Measurements from ENCODE around the gene EXOC3L4. TPM values are rescaled to one million over a fixed set of nuclear protein-coding genes. Genes with fewer than 3 reads are reported as not detected.
"Not testable (repeated sequence)": the region's sequence is repeated elsewhere in the genome, so short reads cannot be mapped to it uniquely, and the experiment has no call there.

EXOC3L4 gene
- under 1 TPM; 0.91 to 0.92 TPM for total RNA-seq
- long read RNA-seq, result 0 reads

- intact Hi-C loops (cut with DNase I), result no loop called here
- DNase-seq, result no peak
- ATAC-seq, result peak; percentile 19 to 34
These were observed at the start of gene EXOC3L4 for GRCh38 chr14:103094406-103095209. TSS of gene EXOC3L4 (plus strand) at chr14:103094725. CDS start at chr14:103100220, 5,495 bp downstream.

DNA sequence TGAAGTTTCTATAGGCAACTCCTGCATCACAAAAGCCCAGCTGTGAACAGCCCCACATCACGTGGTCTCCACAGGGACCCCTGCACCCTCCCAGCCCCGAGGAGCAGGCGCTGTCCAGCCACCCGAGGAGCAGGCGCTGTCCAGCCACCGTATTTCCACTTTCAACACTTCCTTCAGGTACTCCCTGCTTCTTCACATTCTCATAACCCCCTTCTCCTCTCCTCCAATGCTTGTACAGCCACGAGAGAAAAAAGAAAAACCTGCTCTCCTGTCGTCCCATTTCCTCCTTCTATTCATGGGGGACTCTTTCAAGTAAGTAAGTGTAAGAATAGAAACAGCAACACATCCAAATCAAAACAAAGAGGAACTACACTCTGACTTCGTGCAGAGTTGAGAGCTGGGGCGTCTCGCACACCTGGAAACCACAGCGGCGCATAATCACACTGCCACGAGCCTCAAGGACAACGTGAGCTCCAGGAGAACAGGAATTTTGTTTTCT lies 49.1 kb upstream of the EXOC3L4 start:
- ATAC-seq, result no peak
- intact Hi-C loops (cut with DNase I), result no loop called here
- no peak for DNase-seq

GRCh38 chr14:103047453-103047852 lies 47.1 kb upstream of the EXOC3L4 start:
- ATAC-seq; DNase-seq; intact Hi-C loops (cut with DNase I): not testable (repeated sequence)

DNA sequence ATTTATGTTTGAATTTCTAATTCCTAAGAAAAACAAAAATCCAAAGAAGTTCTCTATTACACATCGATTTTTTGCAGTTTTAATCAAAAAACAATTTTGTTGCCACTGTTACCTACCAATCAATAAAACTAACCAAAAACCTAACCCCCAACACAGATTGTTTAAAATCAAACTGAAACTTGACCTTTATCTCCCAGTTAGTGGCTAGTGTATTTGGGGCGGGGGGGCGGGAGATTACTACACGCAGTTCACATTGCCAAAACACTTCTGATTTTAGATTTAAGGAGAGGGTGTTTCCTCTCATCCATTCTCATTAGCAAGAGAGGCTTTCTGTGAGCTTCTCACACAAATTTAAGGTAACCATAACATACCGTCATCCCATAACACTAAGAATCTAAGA lies 43.6 kb upstream of the EXOC3L4 start:
- intact Hi-C loops (cut with DNase I), result no loop called here
- ATAC-seq (no peak), DNase-seq (no peak)

DNA sequence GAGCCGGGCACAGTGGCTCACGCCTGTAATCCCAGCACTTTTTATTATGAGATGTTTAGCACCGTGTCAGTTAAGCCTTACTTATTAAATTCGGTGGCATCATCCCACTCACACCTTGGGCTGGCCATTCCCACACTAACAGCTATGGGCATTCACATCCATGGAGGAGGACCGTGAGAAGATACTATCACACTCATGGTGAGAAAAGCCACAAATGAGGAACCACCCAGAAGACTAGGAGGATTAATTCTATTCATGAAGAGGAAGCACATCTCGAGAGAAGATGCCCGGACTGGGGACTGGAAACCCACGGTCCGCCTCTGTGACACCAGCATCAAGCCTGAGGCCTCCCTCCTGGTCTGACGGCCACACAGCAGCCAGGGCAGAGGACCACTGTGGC lies 42.1 kb upstream of the EXOC3L4 start:
- no peak for ATAC-seq
- DNase-seq, result no peak
- intact Hi-C loops (cut with DNase I), result no loop called here

- intact Hi-C loops (cut with DNase I), result no loop called here
- DNase-seq, result no peak
- no peak for ATAC-seq
These were observed 38.8 kb upstream of the EXOC3L4 start for GRCh38 chr14:103055695-103056094.

DNA sequence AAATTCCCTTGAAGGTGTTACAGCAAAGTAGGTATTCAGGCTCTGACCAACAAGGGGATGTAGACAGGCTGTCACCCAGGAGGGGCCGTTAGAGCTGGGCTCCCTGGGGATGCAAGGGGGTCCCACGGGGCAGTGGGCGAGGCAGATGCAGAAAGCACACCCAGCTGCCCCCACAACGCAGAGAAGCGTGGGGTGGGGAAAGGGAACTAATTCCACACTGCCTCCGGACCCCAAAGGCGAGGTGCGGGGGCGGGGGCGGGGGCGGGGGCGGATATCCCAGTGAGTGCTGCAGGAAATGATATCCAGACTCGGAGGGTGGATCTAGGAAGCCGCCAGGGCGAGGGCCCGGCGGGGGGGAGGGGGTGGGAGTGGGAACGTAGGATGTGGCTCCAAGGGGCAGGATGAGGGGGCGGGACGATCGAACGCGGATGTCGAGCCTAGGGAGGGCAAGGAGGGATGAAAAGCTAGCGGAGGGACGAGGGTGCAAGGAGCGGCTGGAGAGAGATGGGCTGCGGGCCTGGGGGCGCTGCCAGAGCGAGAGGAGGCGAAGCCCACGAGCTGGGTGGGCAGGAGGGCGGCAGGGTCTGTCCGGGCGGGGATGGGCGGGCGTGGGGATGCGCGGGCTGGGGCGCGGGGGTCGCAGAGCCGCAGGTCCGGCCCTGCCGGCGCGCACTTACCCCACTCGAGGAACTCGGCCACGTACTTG lies 38.0 kb upstream of the EXOC3L4 start:
- intact Hi-C loops (cut with DNase I), result no loop called here
- ATAC-seq (peak; percentile 39 to 55), DNase-seq (peak; percentile 90)

- ATAC-seq, result peak in 1 of 2 donors; percentile 2
- intact Hi-C loops (cut with DNase I), result no loop called here
- DNase-seq, result peak; percentile 44
These were observed 37.5 kb upstream of the EXOC3L4 start for GRCh38 chr14:103057028-103057371.

DNA sequence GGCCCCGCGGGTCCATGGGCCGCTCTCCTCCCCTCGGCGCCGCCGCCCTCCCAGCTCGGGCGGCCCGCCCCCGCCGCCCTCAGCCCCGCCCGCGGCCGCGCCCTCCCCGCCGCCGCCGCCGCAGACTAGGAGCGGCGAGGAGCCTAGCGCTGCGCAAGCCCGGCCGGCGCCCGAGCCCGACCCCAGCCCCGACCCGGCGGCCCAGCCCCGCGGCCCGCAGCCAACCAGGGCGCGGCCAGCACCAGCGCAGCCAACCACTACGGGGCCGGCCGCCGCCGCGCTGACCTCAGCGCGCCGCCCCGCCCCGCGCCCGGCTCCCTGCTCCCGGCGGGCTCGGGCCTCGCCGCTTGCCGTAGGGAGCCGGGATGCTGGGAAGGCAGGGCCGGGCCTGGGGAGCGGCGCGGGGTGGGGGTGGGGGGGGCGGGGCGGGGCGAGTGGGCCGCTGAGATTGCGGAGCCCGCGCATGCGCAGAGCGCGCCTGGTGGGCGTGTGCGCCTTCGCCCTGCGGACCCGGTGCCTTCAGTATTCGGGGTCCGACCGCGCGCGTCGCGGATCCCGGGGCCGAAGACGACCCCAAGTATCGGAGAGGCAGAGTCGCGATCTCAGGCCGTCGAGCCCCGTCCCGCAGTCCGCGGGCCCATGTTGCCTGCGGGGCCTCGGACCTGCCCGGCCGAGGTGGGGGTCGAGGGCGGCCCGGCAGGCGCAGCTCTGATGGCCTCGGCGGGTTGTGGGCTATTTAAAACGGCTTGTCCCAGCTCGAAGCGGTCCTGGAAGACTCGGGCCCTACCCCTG lies 37.0 kb upstream of the EXOC3L4 start, which contains the start of gene CDC42BPB:
Gene CDC42BPB, minus strand, starts transcription at position 178 of the 792 bp plus-strand sequence. CDS start 376 bp downstream, outside the sequence.
- ATAC-seq, result peak; percentile 95 to 96
- intact Hi-C loops (cut with DNase I), result no loop called here
- DNase-seq, result peak; percentile 92

DNA sequence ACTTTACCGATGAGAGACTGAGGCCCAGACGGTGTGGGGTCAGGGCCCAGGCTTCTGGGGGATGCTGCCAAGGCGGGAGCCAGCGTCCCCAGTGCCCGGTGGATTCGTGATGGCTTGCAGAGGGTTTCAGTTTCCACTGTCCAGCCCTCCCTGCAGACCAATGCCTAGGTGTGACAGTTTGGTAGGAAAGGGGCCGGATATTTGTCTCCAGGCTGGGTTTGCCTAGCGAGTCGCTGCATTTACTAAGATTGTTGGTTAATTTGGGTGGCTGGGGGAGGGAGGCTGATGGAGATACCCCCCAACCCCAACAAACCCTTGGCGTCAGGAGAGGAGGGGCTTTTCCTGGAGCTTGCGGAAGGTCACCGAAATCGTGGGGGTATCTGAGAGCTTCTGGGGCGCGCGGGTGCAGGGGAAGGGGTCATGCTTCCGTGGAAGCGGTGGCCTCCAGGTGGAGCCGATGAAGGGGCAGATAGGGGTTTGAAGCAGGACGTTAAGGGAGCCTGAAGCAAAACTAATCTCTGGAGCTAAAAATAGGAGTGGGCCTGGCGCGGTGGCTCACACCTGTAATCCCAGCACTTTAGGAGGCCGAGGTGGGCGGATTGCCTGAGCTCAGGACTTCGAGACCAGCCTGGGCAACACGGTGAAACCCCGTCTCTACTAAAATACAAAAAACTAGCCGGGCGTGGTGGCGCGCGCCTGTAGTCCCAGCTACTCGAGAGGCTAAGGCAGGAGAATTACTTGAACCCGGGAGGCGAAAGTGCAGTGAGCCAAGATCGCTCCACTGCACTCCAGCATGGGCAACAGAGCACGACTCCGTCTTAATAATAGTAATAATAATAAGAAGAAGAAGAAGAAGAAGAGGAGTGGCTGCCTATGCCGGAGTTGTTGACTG lies 36.1 kb upstream of the EXOC3L4 start:
- peak; percentile 11 to 15 for ATAC-seq
- DNase-seq, result no peak
- intact Hi-C loops (cut with DNase I), result no loop called here

GRCh38 chr14:103059556-103059955 lies 35.0 kb upstream of the EXOC3L4 start:
- DNase-seq (no peak), ATAC-seq (no peak)
- intact Hi-C loops (cut with DNase I), result no loop called here

DNA sequence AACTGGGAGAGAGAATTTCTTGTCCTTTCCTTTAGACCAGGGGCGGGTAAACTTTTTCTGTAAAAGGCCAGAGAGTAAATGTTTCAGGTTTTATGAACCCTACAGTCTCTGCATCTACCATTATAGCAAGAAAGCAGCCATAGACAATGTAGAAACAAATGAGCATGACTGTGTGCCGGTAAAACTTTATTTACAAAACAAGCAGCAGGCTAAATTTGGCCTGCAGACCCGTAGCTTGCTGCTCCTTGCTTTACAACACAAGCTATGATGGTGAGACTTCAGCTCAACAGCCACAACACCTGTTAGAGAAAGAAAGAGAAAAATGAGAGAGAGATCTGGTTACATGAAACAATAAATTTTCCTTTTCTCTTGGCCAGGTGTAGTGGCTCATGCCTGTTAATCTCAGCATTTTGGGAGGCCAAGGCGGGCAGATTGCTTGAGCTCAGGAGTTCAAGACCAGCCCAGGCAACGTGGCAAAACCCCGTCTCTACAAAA lies 33.0 kb upstream of the EXOC3L4 start:
- intact Hi-C loops (cut with DNase I), result no loop called here
- no peak for DNase-seq
- ATAC-seq, result no peak

GRCh38 chr14:103064436-103064835 lies 30.1 kb upstream of the EXOC3L4 start:
- DNase-seq (no peak), ATAC-seq (no peak)
- intact Hi-C loops (cut with DNase I), result no loop called here

- ATAC-seq, result no peak
- DNase-seq, result no peak
- intact Hi-C loops (cut with DNase I), result no loop called here
These were observed 29.5 kb upstream of the EXOC3L4 start for GRCh38 chr14:103064978-103065377.

DNA sequence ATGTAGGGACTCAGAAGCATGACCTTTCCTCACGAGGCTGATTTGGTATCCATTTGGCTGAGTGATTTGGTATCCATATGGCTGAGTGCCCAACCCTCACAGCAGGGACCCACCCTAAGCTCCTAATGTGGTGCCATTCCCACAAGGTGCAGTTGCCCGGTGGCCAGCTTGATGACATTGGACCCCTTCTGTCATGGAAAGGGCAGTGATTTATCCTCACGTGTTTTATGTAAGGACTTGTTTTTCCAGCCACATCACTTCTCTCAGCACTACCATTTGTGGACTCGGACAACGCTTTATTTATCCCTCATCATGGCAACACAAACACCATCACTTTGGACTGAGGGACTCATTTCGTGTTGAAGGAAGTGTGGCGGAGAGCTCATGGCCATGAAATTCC lies 28.7 kb upstream of the EXOC3L4 start:
- intact Hi-C loops (cut with DNase I), result no loop called here
- ATAC-seq (no peak), DNase-seq (no peak)

- ATAC-seq (peak; percentile 23 to 25), DNase-seq (peak; percentile 69)
- intact Hi-C loops (cut with DNase I), result no loop called here
These were observed 28.1 kb upstream of the EXOC3L4 start for GRCh38 chr14:103066399-103066798.

GRCh38 chr14:103067231-103067954 lies 27.1 kb upstream of the EXOC3L4 start:
- intact Hi-C loops (cut with DNase I), result no loop called here
- peak in 1 of 2 donors; percentile 55 for ATAC-seq
- DNase-seq, result peak; percentile 45

Data from left cardiac atrium (tissue), 4 donors.